HepG2 (cell line): ENCODE measurements around the gene DCST2. TPM values are rescaled to one million over a fixed set of nuclear protein-coding genes. Genes with fewer than 3 reads are reported as not detected.

Experiments
- HNRNPL ChIP-seq: fragments of 200-400 bp; formaldehyde crosslinking; IDR thresholded peaks from 2 replicates; pipeline ENCODE4 v1.6.1; 2017; ENCODE audit warnings: mild to moderate bottlenecking, low read depth, low read length
- KDM5A ChIP-seq: fragments of 200-600 bp; sonication (generic); IDR thresholded peaks from 2 replicates; pipeline ENCODE4 v1.7.0; 2018; ENCODE audit warnings: antibody characterized with exemption, mild to moderate bottlenecking, low read length, borderline replicate concordance
- PAWR ChIP-seq: sonication (generic); formaldehyde crosslinking; IDR thresholded peaks from 2 replicates; pipeline ENCODE4 v1.4.0; 2020; ENCODE audit warnings: missing genetic modification reagents, mild to moderate bottlenecking, borderline replicate concordance
- ZNF180 ChIP-seq: sonication (generic); formaldehyde crosslinking; IDR thresholded peaks from 2 replicates; pipeline ENCODE4 v1.4.0; 2020; ENCODE audit warnings: low read depth, missing genetic modification reagents, borderline replicate concordance
- ZNF44 ChIP-seq: sonication (generic); formaldehyde crosslinking; IDR thresholded peaks from 2 replicates; pipeline ENCODE4 v1.5.1; 2020; ENCODE audit warnings: mild to moderate bottlenecking, missing genetic modification reagents
- ZNF720 ChIP-seq: sonication (generic); formaldehyde crosslinking; IDR thresholded peaks from 2 replicates; pipeline ENCODE4 v1.4.0; 2020; ENCODE audit warnings: missing genetic modification reagents
- ZNF724P ChIP-seq: sonication (generic); formaldehyde crosslinking; IDR thresholded peaks from 2 replicates; pipeline ENCODE4 v1.8.0; 2022; ENCODE audit warnings: missing genetic modification reagents, borderline replicate concordance
- ZSCAN21 ChIP-seq: sonication (generic); formaldehyde crosslinking; IDR thresholded peaks from 2 replicates; pipeline ENCODE4 v1.8.0; 2022; ENCODE audit warnings: mild to moderate bottlenecking, missing genetic modification reagents, moderate library complexity, borderline replicate concordance
- polyA plus RNA-seq, 8 experiments: library from polyadenylated mRNA; depleted of rRNA in 3 of 8; stranded (reverse) in 7 of 8; unstranded in 1 of 8; fragments of >200 nt; fragmentation: Illumina TruSeq in 4 of 8; extraction: Trizol in 4 of 8; gene quantifications; 2 replicates each; pipeline versions ENCODE4 v1.2.1 to v1.2.3, GENCODE V29; 2011 to 2016; ENCODE audit warnings: low read depth in 4 of 8, missing spikeins in 1 of 8, mixed read lengths in 1 of 8; ENCODE audit not compliant: insufficient read depth in 1 of 8
- total RNA-seq, 5 experiments: library from RNA; depleted of rRNA; stranded (reverse); fragments of >200 nt; fragmentation: Illumina TruSeq; extraction: Trizol; gene quantifications; 2 replicates each; pipeline ENCODE4 v1.2.3, GENCODE V29; 2016; ENCODE audit warnings: low read depth in 1 of 5
- TF ChIP-seq, protein P1 (sequence below): sonication (generic); formaldehyde crosslinking; IDR thresholded peaks from 2 replicates; pipeline ENCODE4 v1.9.0; 2021; ENCODE audit warnings: missing genetic modification reagents, mild to moderate bottlenecking, borderline replicate concordance
- TF ChIP-seq, protein P2 (sequence below): sonication (generic); formaldehyde crosslinking; IDR thresholded peaks from 2 replicates; pipeline ENCODE4 v1.4.0; 2020; ENCODE audit warnings: mild to moderate bottlenecking, missing genetic modification reagents
- TF ChIP-seq, protein P3 (sequence below): sonication (generic); formaldehyde crosslinking; IDR thresholded peaks from 2 replicates; pipeline ENCODE4 v1.9.0; 2021; ENCODE audit warnings: mild to moderate bottlenecking, missing genetic modification reagents

DCST2 gene
- total and polyA plus RNA-seq, 2 of the 13 experiments (the other 11 are each of a cell fraction or from before 2014, with no cell fraction given) = 0.74 TPM; not detected in 1

DNA sequence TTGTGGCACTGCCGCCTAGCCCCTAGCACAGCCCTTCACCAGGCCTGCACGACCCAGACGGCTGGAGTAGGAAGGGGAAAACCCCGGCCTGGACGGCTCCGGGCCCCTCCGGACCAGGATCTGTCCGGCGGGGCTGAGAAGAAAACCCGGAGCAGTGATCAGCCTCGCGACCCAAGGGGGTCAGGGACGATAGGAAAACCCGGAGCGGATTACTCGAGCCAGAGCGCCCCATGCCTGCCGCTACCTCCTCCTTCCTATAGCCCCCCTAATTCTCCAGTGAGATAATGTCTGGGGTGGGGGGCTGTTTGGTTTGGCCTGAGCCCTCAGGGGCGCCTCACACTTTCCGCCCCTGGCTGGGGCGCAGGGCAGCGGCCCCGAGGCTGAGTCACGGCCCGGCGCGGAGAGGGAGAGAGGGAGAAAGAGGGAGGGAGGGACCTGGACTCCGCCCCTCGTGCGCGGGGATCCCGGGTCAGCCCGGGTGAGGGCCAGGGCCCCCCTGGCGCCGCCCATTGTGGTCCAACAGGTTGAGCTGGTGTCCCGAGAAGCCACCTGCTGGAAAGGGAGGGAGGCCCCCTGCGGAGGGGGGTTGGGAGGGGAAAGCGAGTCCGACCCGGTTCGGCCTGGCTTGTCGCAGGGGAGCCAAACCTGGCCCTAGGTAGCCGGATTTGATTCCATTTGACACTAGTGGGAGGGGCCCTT lies 32.7 kb downstream of the DCST2 start (continued):
- TF ChIP-seq, protein P1, sequence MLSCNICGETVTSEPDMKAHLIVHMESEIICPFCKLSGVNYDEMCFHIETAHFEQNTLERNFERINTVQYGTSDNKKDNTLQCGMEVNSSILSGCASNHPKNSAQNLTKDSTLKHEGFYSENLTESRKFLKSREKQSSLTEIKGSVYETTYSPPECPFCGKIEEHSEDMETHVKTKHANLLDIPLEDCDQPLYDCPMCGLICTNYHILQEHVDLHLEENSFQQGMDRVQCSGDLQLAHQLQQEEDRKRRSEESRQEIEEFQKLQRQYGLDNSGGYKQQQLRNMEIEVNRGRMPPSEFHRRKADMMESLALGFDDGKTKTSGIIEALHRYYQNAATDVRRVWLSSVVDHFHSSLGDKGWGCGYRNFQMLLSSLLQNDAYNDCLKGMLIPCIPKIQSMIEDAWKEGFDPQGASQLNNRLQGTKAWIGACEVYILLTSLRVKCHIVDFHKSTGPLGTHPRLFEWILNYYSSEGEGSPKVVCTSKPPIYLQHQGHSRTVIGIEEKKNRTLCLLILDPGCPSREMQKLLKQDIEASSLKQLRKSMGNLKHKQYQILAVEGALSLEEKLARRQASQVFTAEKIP (CRISPR knock-in tag) = no peak
- no peak for TF ChIP-seq PAWR
- TF ChIP-seq, protein P2, sequence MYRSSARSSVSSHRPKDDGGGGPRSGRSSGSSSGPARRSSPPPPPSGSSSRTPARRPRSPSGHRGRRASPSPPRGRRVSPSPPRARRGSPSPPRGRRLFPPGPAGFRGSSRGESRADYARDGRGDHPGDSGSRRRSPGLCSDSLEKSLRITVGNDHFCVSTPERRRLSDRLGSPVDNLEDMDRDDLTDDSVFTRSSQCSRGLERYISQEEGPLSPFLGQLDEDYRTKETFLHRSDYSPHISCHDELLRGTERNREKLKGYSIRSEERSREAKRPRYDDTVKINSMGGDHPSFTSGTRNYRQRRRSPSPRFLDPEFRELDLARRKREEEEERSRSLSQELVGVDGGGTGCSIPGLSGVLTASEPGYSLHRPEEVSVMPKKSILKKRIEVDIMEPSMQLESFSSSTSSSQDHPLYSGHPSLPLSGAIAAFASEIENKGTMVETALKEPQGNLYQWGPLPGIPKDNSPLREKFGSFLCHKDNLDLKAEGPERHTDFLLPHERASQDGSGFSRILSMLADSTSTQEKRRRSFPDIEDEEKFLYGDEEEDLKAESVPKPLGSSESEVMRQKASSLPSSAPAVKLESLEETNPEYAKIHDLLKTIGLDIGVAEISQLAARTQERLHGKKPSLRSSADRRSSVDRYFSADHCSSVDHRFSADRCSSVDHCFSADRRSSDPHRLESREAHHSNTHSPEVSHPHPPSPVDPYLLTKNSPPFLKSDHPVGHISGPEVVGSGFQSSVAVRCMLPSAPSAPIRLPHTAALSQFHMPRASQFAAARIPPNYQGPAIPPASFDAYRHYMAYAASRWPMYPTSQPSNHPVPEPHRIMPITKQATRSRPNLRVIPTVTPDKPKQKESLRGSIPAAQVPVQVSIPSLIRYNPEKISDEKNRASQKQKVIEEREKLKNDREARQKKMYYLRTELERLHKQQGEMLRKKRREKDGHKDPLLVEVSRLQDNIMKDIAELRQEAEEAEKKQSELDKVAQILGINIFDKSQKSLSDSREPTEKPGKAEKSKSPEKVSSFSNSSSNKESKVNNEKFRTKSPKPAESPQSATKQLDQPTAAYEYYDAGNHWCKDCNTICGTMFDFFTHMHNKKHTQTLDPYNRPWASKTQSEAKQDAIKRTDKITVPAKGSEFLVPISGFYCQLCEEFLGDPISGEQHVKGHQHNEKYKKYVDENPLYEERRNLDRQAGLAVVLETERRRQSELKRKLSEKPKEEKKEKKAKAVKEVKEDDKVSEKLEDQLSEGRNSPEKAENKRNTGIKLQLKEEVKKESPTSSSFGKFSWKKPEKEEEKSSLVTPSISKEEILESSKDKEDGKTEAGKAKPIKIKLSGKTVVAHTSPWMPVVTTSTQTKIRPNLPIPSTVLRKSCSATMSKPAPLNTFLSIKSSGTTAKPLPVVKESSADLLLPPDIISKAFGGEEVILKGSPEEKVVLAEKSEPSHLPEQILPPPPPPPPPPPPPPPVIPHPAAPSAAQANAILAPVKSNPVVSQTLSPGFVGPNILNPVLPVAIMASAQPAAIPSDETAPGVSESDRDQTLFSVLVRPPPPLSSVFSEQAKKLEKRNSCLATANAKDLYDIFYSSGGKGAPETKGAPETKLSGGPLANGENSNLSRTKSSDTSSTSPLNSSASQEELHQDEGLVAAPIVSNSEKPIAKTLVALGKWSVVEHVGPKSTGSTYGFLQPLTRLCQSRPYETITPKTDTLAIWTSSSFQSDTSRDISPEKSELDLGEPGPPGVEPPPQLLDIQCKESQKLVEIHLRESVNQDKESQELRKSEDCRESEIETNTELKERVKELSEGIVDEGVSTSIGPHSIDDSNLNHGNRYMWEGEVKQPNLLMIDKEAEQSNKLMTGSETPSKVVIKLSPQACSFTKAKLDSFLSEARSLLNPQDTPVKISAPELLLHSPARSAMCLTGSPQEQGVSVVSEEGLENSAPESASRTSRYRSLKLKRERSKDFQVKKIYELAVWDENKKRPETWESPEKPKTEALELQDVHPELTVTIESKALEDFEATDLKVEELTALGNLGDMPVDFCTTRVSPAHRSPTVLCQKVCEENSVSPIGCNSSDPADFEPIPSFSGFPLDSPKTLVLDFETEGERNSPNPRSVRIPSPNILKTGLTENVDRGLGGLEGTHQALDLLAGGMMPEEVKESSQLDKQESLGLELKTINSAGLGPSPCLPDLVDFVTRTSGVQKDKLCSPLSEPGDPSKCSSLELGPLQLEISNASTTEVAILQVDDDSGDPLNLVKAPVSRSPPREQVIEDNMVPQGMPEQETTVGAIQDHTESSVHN (CRISPR knock-in tag) = peak; percentile 80; the same call in 1 of the 2 replicates
- peak; percentile 82; the same call in 1 of the 2 replicates for TF ChIP-seq ZNF724P (CRISPR knock-in tag)
- TF ChIP-seq HNRNPL = peak; percentile 91
- peak; percentile 14; the same call in 1 of the 2 replicates for TF ChIP-seq KDM5A
- TF ChIP-seq ZSCAN21 (CRISPR knock-in tag) = 0 out of 2 replicates have a peak, but pooled peaks have one; percentile 46
- TF ChIP-seq, protein P3, sequence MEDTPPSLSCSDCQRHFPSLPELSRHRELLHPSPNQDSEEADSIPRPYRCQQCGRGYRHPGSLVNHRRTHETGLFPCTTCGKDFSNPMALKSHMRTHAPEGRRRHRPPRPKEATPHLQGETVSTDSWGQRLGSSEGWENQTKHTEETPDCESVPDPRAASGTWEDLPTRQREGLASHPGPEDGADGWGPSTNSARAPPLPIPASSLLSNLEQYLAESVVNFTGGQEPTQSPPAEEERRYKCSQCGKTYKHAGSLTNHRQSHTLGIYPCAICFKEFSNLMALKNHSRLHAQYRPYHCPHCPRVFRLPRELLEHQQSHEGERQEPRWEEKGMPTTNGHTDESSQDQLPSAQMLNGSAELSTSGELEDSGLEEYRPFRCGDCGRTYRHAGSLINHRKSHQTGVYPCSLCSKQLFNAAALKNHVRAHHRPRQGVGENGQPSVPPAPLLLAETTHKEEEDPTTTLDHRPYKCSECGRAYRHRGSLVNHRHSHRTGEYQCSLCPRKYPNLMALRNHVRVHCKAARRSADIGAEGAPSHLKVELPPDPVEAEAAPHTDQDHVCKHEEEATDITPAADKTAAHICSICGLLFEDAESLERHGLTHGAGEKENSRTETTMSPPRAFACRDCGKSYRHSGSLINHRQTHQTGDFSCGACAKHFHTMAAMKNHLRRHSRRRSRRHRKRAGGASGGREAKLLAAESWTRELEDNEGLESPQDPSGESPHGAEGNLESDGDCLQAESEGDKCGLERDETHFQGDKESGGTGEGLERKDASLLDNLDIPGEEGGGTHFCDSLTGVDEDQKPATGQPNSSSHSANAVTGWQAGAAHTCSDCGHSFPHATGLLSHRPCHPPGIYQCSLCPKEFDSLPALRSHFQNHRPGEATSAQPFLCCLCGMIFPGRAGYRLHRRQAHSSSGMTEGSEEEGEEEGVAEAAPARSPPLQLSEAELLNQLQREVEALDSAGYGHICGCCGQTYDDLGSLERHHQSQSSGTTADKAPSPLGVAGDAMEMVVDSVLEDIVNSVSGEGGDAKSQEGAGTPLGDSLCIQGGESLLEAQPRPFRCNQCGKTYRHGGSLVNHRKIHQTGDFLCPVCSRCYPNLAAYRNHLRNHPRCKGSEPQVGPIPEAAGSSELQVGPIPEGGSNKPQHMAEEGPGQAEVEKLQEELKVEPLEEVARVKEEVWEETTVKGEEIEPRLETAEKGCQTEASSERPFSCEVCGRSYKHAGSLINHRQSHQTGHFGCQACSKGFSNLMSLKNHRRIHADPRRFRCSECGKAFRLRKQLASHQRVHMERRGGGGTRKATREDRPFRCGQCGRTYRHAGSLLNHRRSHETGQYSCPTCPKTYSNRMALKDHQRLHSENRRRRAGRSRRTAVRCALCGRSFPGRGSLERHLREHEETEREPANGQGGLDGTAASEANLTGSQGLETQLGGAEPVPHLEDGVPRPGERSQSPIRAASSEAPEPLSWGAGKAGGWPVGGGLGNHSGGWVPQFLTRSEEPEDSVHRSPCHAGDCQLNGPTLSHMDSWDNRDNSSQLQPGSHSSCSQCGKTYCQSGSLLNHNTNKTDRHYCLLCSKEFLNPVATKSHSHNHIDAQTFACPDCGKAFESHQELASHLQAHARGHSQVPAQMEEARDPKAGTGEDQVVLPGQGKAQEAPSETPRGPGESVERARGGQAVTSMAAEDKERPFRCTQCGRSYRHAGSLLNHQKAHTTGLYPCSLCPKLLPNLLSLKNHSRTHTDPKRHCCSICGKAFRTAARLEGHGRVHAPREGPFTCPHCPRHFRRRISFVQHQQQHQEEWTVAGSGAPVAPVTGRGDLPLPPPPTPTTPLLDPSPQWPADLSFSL (CRISPR knock-in tag) = no peak
- TF ChIP-seq ZNF44 (CRISPR knock-in tag) = no peak
- TF ChIP-seq ZNF180 (CRISPR knock-in tag) = no peak
- TF ChIP-seq ZNF720 (CRISPR knock-in tag) = no peak
